Urinary bladder (tissue), 4 donors: ENCODE data around the gene GPR132. TPM values are rescaled to one million over a fixed set of nuclear protein-coding genes. Genes with fewer than 3 reads are reported as not detected.
"Not testable (repeated sequence)": the region's sequence is repeated elsewhere in the genome, so short reads cannot be mapped to it uniquely, and the experiment has no call there.

Experiments
- DNase-seq: peaks from one replicate; pipeline ENCODE4 v3.0.0-alpha.2; 2015; ENCODE audit errors: extremely low spot score
- H3K27ac ChIP-seq: one replicate; pipeline ENCODE4 v1.5.1; 2013; ENCODE audit warnings: low read depth, mild to moderate bottlenecking, moderate library complexity
- H3K36me3 ChIP-seq: one replicate; pipeline ENCODE4 v1.6.1; 2013; ENCODE audit warnings: mild to moderate bottlenecking, moderate library complexity; ENCODE audit not compliant: insufficient read depth
- H3K4me1 ChIP-seq: one replicate; pipeline ENCODE4 v1.6.1; 2013; ENCODE audit warnings: mild to moderate bottlenecking, moderate library complexity; ENCODE audit not compliant: insufficient read depth
- H3K4me3 ChIP-seq: one replicate; pipeline ENCODE4 v1.5.1; 2013; ENCODE audit warnings: low read depth, low read length
- WGBS: extraction: QIAGEN DNeasy Blood & Tissue Kit; methylation state at CpG from one replicate; pipeline ENCODE4 v1.1.7; 2013; 5-methylcytosine and 5-hydroxymethylcytosine counted together
- polyA plus RNA-seq: library from polyadenylated mRNA; stranded (reverse); fragments of 200-250 nt; gene quantifications from one replicate; pipeline ENCODE4 v1.2.3, GENCODE V29; 2013
- total RNA-seq: library from RNA; depleted of rRNA; stranded (reverse); fragments of >200 nt; gene quantifications from one replicate; pipeline ENCODE4 v1.2.3, GENCODE V29; 2014
- donor health status: healthy with polysubstance abuse.
- donor health status: healthy.

The GPR132 gene
- total and polyA plus RNA-seq, 2 donors, result 1.3 to 1.7 TPM

DNA sequence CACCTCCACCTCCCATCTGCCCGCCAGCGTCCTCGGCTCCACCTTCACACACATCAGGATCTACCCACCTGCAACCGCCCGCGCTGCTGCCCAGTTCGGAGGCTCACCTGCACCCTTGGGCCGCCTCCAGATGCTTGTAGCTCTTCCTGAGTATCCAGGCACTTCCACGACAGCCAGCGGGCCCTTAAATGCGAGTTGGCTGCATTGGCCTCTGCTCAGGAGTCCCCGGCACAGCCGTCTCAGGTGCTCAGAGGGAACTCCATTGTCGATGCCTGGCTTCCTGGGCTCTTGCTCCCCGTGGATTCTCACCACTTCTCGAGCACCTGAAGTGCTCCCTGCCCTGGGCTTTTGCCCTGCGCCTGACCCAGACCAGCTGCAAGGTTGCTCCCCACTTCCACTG lies 22.4 kb downstream of the GPR132 start:
- Histone ChIP-seq H3K36me3 (no peaks in the 10 kb centered on the region), H3K4me1 (no peaks in the 10 kb centered on the region), H3K4me3 (no peak overlapping the region), H3K27ac (no peak overlapping the region)
- 88% methylated on average over 17 of the region's 17 CpGs for WGBS
- DNase-seq, result no peak

DNA sequence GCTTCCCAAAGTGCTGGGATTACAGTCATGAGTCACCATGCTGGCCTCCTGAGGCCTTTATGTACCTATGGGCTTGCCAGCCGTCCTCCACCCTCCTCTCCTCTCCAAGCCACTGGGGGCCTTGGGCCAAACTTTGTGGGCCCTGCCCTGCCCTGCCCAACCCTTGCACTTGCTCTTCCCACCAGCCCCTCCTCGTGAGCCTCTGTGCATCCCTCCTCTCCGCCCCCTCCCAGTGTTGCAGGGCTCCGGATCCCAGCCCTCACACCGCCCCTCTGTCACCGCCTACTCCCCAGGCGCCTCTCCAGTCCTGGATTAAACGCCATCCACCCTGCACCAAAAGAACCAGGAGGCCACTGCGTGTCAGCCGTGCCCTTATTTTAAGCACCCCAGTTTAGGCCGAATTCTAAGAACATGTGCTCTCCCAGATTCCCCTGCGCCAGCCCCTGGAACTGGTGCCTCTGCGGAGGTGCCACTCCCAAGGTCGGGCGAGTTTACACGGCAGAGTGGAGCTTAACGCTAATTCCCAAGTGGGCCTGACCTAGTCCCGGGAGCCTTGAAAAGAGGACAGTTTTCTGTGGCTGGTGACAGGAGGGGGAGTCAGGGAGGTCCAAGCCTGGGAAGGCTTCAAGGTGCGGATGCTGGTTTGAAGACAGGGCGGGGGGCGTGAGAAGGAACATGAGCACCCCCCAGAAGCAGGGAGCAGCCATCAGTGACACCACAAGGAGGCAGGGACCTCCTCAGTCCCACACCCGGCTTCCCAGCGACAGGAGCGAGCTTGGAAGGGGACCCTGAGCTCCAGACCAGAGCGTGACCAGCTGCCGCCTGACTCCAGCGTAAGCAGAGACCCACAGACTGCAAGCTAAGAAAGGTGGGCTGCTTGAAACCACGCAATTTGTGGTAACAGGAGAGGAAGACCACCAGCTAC lies 23.1 kb downstream of the GPR132 start:
- 82% methylated on average over 28 of the region's 28 CpGs for WGBS
- no peaks in the 10 kb centered on the region for H3K4me1 ChIP-seq
- no peaks in the 10 kb centered on the region for H3K36me3 ChIP-seq
- no peak overlapping the region for H3K27ac ChIP-seq
- no peak overlapping the region for H3K4me3 ChIP-seq
- DNase-seq, result no peak

DNA sequence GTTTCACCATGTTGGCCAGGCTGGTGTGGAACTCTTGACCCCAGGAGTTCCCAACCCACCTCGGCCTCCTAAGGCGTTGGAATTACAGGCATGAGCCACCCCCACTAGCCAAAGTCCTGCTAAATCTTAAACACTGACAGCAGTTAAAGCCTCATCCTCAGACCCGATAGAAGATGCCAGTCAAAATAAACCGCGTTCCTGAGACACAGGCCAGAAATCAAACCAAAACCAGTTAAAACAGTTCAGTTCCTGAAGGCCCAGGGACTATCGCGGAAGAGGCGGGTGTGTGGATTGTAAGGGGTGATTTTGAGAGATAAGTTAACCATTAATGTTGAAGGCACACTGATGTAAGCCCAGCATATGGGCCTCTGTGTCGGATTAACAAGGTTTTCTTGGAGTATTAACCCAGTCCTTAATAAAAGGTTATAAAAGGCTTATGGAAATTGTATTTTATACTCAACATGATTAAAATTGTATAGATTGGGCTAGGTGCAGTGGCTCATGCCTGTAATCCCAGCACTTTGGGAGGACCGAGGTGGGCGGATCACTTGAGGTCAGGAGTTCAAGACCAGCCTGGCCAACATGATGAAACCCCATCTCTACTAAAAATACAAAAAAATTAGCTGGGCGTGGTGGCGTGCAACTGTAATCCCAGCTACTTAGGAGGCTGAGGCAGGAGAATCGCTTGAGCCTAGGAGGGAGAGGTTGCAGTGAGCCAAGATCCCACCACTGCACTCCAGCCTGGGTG lies 25.6 kb downstream of the GPR132 start:
- no peak for DNase-seq
- no peaks in the 10 kb centered on the region for H3K36me3 ChIP-seq
- WGBS, result 56% methylated on average over 9 of the region's 14 CpGs
- H3K27ac ChIP-seq, result no peak overlapping the region
- H3K4me1 ChIP-seq, result no peaks in the 10 kb centered on the region
- H3K4me3 ChIP-seq, result no peak overlapping the region

DNA sequence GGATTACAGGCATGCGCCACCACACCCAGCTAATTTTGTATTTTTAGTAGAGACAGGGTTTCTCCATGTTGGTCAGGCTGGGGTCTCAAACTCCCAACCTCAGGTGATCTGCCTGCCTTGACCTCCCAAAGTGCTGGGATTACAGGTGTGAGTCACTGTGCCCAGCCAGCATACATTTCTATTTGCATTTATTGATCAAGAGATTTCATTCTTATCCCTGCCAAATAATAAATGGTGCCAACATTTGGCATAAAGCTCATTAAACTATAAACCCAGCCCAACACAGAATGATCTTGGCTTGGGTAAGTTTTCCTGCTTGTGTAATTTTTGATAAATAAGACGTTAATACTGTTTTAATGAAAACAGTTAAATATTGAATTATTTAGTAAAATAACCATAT lies 29.6 kb downstream of the GPR132 start:
- H3K36me3 ChIP-seq, DNase-seq, H3K4me1 ChIP-seq, H3K27ac ChIP-seq, H3K4me3 ChIP-seq: not testable (repeated sequence)
- 88% methylated on average over 2 of the region's 2 CpGs for WGBS

DNA sequence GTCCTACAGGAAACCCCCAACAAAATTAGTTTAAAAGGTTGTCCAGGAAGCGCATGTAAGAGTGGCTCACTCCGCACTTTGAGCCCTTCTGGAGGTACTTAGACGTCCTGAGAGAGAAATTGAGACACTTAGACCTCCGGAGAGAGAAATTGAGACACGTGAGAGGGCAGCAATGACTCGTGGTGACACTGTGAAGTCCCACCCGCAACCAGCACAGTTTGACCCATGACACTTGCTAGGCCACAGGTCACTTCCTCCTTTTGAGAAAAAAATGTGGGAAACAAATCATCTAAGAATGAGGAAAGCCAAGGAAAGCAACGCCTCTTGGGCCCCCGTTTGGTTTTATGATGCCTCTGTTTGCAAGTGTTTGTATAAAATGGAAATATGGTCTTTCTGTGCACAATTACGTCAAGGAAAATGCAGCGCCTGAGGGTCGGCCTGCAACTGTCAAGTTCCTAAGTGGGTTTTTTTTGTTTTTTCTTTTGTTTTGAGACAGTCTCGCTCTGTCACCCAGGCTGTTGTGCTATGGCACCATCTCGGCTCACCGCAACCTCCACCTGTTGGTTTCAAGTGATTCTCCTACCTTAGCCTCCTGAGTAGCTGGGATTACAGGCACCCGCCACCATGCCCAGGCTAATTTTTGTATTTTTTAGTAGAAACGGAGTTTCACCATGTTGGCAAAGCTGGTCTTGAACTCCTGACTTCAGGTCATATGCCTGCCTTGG lies 30.8 kb downstream of the GPR132 start:
- Histone ChIP-seq H3K4me1 (no peaks in the 10 kb centered on the region), H3K36me3 (no peaks in the 10 kb centered on the region), H3K27ac (no peak overlapping the region), H3K4me3 (no peak overlapping the region)
- WGBS, result 80% methylated on average over 17 of the region's 17 CpGs
- no peak for DNase-seq

DNA sequence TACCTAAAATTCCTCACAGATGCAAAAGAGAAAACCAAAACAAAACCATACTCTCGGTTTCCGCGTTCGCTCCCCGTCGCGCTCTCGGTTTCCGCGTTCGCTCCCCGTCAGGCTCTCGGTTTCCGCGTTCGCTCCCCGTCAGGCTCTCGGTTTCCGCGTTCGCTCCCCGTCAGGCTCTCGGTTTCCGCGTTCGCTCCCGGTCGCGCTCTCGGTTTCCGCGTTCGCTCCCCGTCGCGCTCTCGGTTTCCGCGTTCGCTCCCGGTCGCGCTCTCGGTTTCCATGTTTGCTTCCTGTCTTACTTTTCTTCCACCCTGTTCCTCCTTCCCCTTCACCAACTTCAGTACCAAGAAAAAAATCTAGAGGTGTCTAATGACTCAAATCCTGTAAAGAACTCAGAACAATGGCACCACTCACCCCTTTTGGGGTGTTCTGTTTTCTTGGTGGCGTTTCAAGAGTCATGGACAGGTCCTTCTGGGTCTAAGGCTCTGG lies 31.8 kb downstream of the GPR132 start:
- H3K36me3 ChIP-seq, H3K4me1 ChIP-seq, H3K27ac ChIP-seq, DNase-seq: not testable (repeated sequence)
- 30% methylated on average over 45 of the region's 45 CpGs for WGBS
- H3K4me3 ChIP-seq, result peak overlapping the region; percentile 26

DNA sequence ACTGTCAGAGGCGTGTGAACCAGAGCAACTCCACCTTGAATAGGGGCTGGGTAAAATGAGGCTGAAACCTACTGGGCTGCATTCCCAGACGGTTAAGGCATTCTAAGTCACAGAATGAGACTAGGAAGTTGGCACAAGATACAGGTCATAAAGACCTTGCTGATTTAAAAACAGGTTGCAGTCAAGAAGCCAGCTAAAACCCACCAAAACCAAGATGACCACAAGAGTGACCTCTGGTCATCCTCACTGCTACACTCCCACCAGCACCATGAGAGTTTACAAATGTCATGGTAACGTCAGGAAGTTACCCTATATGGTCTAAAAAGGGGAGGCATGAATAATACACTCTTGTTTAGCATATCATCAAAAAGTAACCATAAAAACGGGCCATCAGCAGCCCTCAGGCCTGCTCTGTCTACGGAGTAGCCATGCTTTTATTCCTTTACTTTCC lies 32.8 kb downstream of the GPR132 start:
- not testable (repeated sequence) for H3K4me1 ChIP-seq, H3K4me3 ChIP-seq, H3K27ac ChIP-seq, DNase-seq, H3K36me3 ChIP-seq
- WGBS, result 74% methylated on average over 5 of the region's 5 CpGs

DNA sequence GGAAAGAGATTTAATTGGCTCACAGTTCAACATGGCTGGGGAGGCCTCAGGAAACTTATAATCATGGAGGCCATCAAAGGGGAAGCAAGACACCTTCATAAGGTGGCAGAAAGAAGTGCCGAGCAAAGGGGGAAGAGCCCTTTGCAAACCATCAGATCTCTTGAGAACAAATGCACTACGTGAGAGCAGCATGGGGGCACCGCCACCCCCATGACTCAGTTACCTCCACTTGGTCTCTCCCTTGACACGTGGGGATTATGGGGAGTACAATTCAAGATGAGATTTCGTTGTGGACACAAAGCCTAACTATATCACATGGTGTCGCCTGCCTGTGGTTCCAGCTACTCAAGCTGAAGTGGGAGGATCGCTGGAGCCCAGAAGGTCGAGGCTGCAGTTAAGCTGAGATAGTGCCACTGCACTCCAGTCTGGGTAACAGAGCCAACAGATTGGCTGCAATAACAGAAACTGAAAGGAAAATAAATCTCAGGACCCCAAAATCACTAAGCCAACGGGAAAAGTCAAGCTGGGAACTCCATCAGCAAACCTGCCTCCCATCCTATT lies 34.3 kb downstream of the GPR132 start:
- no peak overlapping the region for H3K27ac ChIP-seq
- WGBS, result 85% methylated on average over 9 of the region's 9 CpGs
- H3K4me3 ChIP-seq, result no peak overlapping the region
- H3K36me3 ChIP-seq, result no peaks in the 10 kb centered on the region
- DNase-seq, result no peak
- H3K4me1 ChIP-seq, result no peaks in the 10 kb centered on the region

DNA sequence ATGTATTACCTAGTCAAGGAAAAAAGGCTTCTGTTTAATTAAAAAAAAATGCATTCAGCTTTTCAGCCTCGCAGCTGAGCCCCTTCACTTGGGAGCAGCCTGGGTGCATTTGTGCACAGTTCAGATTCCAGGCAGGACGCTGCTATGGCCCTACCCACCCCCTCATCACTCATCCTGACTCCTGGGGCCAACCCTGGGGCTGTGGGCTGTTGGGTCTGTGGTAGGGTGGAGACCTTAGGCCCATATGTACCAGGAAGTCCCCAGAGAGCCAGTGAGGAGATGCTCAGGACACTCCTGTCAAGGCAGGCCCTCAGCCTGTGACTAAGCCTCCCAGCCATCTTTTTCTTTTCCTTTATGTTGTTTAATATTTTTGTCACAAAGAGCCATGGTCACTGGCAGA lies 35.0 kb downstream of the GPR132 start:
- Histone ChIP-seq H3K4me3 (no peak overlapping the region), H3K36me3 (no peaks in the 10 kb centered on the region), H3K27ac (no peak overlapping the region), H3K4me1 (no peaks in the 10 kb centered on the region)
- 75% methylated on average over 2 of the region's 2 CpGs for WGBS
- no peak for DNase-seq

DNA sequence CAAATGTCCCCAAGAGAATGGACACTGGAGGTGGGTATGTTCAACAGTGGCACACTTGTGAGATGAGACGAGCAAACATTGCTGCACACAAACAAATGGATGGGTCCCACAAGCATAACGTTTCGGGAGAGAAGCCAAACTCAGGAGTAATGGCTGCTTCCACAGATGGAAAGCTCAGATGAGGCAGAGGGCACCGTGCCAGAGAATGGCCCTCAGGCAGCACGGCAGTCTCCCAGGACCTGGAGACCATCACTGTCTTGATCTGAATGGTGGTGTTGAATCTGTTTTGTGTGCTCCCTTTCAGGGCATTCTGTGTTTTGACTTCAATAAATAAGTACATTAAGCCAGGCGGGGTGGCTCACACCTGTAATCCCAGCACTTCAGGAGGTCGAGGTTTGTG lies 35.8 kb downstream of the GPR132 start:
- Histone ChIP-seq H3K36me3 (no peaks in the 10 kb centered on the region), H3K4me1 (no peaks in the 10 kb centered on the region), H3K4me3 (no peak overlapping the region), H3K27ac (no peak overlapping the region)
- 64% methylated on average over 7 of the region's 7 CpGs for WGBS
- no peak for DNase-seq

DNA sequence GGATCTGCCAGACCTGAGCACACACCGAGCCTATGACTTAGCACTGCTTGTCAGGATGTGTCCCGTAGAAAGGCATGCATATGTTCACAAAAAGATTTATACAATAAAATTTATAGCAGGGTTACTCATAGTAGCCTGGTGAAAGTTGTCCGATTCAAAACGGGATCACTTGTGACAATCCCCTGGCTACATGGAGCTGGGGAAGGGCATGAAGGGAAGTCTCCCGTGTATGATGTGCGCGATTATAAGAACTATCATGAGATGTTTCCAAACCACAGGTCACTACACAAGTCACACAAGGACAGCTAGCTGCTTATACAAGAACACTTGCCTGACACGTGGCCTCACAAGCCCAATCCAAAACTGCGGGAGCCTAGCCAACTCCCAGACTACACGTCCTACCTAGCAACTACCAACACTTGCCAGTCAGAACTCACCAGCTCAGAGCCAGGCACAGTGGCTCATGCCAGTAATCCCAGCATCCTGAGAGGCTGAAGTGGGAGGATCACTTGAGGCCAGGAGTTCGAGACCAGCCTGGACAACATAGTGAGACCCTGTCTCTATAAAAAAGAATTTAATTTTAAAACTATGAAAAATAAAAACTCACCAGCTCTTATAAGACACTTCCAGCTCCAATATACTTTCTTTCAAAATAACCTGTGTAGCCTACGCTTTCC lies 36.8 kb downstream of the GPR132 start:
- Histone ChIP-seq H3K27ac (no peak overlapping the region), H3K4me1 (no peaks in the 10 kb centered on the region), H3K4me3 (no peak overlapping the region), H3K36me3 (no peaks in the 10 kb centered on the region)
- WGBS, result 64% methylated on average over 12 of the region's 12 CpGs
- no peak for DNase-seq

DNA sequence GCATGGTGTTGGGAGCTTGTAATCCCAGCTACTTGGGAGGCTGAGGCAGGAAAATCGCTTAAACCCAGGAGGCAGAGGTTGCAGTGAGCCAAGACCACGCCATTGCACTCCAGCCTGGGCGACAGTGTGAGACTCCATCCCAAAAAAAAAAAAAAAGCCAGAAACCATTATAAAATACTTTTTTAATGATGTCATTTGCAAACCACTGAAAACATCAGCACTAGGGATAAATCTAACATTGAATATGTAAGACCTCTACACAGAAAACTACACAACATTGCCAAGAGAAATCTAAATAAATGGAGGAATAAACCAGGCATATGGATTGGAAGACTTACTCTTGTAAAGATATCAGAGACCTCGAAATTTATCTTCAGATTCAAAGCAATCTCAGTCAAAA lies 37.5 kb downstream of the GPR132 start:
- not testable (repeated sequence) for H3K4me3 ChIP-seq, H3K36me3 ChIP-seq, H3K4me1 ChIP-seq, DNase-seq, H3K27ac ChIP-seq
- 63% methylated on average over 4 of the region's 4 CpGs for WGBS
